IMR-90 (cell line): ENCODE data around the gene TK2. TPM values are rescaled to one million over a fixed set of nuclear protein-coding genes. Genes with fewer than 3 reads are reported as not detected.
A peak's percentile ranks its signal among the peaks of the same experiment; 100 is the strongest.

Source experiments
- ATAC-seq: fragments of 200-7000 bp; cut with Tn5 transposase; 2 replicates; pipeline ENCODE4 v1.9.1; 2020; ENCODE audit warnings: low read depth, mild to moderate bottlenecking, moderate library complexity
- BruUV-seq: library from RNA; stranded (reverse); fragments of 400-500 nt; replicated peaks from 2 replicates; lab custom pipeline; 2021; lab: Mats Ljungman, UMichigan
- CTCF ChIA-PET: fragments of 300-600 bp; formaldehyde crosslinking; extraction: SDS; loops from one replicate; lab custom pipeline; 2021; ENCODE audit warnings: antibody characterized with exemption; lab: Yijun Ruan, JAX
- POLR2A ChIA-PET: fragments of 300-600 bp; sonication (Branson Sonifier 250); formaldehyde crosslinking; loops from one replicate; lab custom pipeline; 2022; ENCODE audit warnings: antibody characterized with exemption; ENCODE audit not compliant: unreplicated experiment; lab: Charles Lee
- DNase-seq: peaks from one replicate; pipeline ENCODE4 v3.0.0; 2013
- H2AFZ ChIP-seq: replicated peaks from 2 replicates; pipeline ENCODE3; 2013; ENCODE audit warnings: low read length, mild to moderate bottlenecking; ENCODE audit not compliant: poor library complexity
- H2AK5ac ChIP-seq: 2 replicates; pipeline ENCODE4 v1.6.1; 2013; ENCODE audit warnings: low read depth, low read length, inconsistent platforms
- H2AK9ac ChIP-seq: replicated peaks from 2 replicates; pipeline ENCODE3; 2013; ENCODE audit warnings: mild to moderate bottlenecking, low read depth, low read length, moderate library complexity; ENCODE audit not compliant: poor library complexity
- H2BK120ac ChIP-seq: 2 replicates; pipeline ENCODE4 v1.6.1; 2013; ENCODE audit warnings: low read depth, low read length, inconsistent platforms
- H2BK15ac ChIP-seq: 3 replicates; pipeline ENCODE4 v1.6.1; 2013; ENCODE audit warnings: low read depth, low read length, inconsistent platforms
- H2BK20ac ChIP-seq: 2 replicates; pipeline ENCODE4 v1.6.1; 2013; ENCODE audit warnings: low read depth, mild to moderate bottlenecking, inconsistent platforms, low read length, moderate library complexity
- H2BK5ac ChIP-seq: 2 replicates; pipeline ENCODE4 v1.6.1; 2013; ENCODE audit warnings: mild to moderate bottlenecking, low read depth, low read length, inconsistent platforms; ENCODE audit not compliant: poor library complexity, severe bottlenecking
- H3K14ac ChIP-seq: replicated peaks from 2 replicates; pipeline ENCODE4 v1.6.1; 2013; ENCODE audit warnings: low read depth, low read length, inconsistent platforms
- H3K18ac ChIP-seq: 2 replicates; pipeline ENCODE4 v1.6.1; 2013; ENCODE audit warnings: low read depth, low read length, control low read depth
- H3K23ac ChIP-seq: 2 replicates; pipeline ENCODE4 v1.6.1; 2013; ENCODE audit warnings: low read depth, low read length, inconsistent platforms
- H3K27ac ChIP-seq: 2 replicates; pipeline ENCODE4 v1.5.1; 2013; ENCODE audit warnings: mild to moderate bottlenecking, control low read depth, low read length; ENCODE audit not compliant: insufficient read depth
- H3K27me3 ChIP-seq: 2 replicates; pipeline ENCODE4 v1.6.1; 2013; ENCODE audit warnings: low read length; ENCODE audit not compliant: control insufficient read depth, insufficient read depth
- H3K36me3 ChIP-seq: 2 replicates; pipeline ENCODE4 v1.6.1; 2013; ENCODE audit warnings: low read length, mixed read lengths; ENCODE audit not compliant: control insufficient read depth, insufficient read depth
- H3K4ac ChIP-seq: 2 replicates; pipeline ENCODE4 v1.6.1; 2013; ENCODE audit warnings: low read depth, low read length, inconsistent platforms
- H3K4me1 ChIP-seq: 2 replicates; pipeline ENCODE4 v1.6.1; 2013; ENCODE audit warnings: low read length, mixed read lengths; ENCODE audit not compliant: control insufficient read depth, insufficient read depth
- H3K4me2 ChIP-seq: 2 replicates; pipeline ENCODE4 v1.6.1; 2013; ENCODE audit warnings: low read depth, mild to moderate bottlenecking, control low read depth, low read length, moderate library complexity
- H3K4me3 ChIP-seq: 2 replicates; pipeline ENCODE4 v1.5.1; 2013; ENCODE audit warnings: low read depth, mild to moderate bottlenecking, control low read depth, low read length, moderate library complexity; ENCODE audit not compliant: insufficient read depth
- H3K56ac ChIP-seq: 2 replicates; pipeline ENCODE4 v1.6.1; 2013; ENCODE audit warnings: low read length, inconsistent platforms; ENCODE audit not compliant: insufficient read depth; ENCODE audit errors: extremely low read depth
- H3K79me1 ChIP-seq, 2 experiments: 2 replicates each; pipeline ENCODE4 v1.6.1; 2013; ENCODE audit warnings: low read length in 2 of 2, inconsistent platforms in 1 of 2, low read depth in 1 of 2
- H3K9ac ChIP-seq: 2 replicates; pipeline ENCODE4 v1.6.1; 2013; ENCODE audit warnings: low read depth, low read length, control low read depth
- H3K9me1 ChIP-seq: 2 replicates; pipeline ENCODE4 v1.6.1; 2013; ENCODE audit warnings: low read length, inconsistent platforms; ENCODE audit not compliant: insufficient read depth
- H3K9me3 ChIP-seq: 2 replicates; pipeline ENCODE4 v1.6.1; 2013; ENCODE audit warnings: low read length; ENCODE audit not compliant: control insufficient read depth, insufficient read depth
- H4K20me1 ChIP-seq: 2 replicates; pipeline ENCODE4 v1.6.1; 2013; ENCODE audit warnings: low read length, inconsistent platforms; ENCODE audit not compliant: insufficient read depth
- H4K5ac ChIP-seq: 2 replicates; pipeline ENCODE4 v1.6.1; 2013; ENCODE audit warnings: mild to moderate bottlenecking, low read depth, low read length, control low read depth
- H4K8ac ChIP-seq, 2 experiments: 2 replicates each; pipeline ENCODE4 v1.6.1; 2013; ENCODE audit warnings: low read depth in 2 of 2, low read length in 2 of 2, control low read depth in 1 of 2, inconsistent platforms in 1 of 2
- H4K91ac ChIP-seq: 2 replicates; pipeline ENCODE4 v1.6.1; 2013; ENCODE audit warnings: low read depth, low read length, inconsistent platforms; ENCODE audit not compliant: insufficient read depth
- BHLHE40 ChIP-seq: fragments of 150-350 bp; IDR thresholded peaks from 2 replicates; pipeline ENCODE4 v1.6.1; 2016; ENCODE audit warnings: mild to moderate bottlenecking, low read depth, low read length
- CEBPB ChIP-seq: IDR thresholded peaks from 2 replicates; pipeline ENCODE4 v1.6.1; 2012; ENCODE audit warnings: low read depth, low read length, improper control_type of control experiment
- CTCF ChIP-seq: conservative IDR thresholded peaks from 2 replicates; pipeline ENCODE4 v1.5.1; 2012; ENCODE audit warnings: mild to moderate bottlenecking, low read depth, low read length, improper control_type of control experiment
- FOS ChIP-seq: fragments of 150-350 bp; IDR thresholded peaks from 2 replicates; pipeline ENCODE4 v1.6.1; 2016; ENCODE audit warnings: low read depth, low read length
- MAFK ChIP-seq: IDR thresholded peaks from 2 replicates; pipeline ENCODE4 v1.6.1; 2012; ENCODE audit warnings: low read depth, low read length, improper control_type of control experiment
- MAZ ChIP-seq: IDR thresholded peaks from 2 replicates; pipeline ENCODE4 v1.6.1; 2012; ENCODE audit warnings: low read depth, mild to moderate bottlenecking, low read length, improper control_type of control experiment, moderate library complexity, borderline replicate concordance
- MXI1 ChIP-seq: IDR thresholded peaks from 2 replicates; pipeline ENCODE4 v1.6.1; 2012; ENCODE audit warnings: low read depth, mild to moderate bottlenecking, low read length, moderate library complexity, borderline replicate concordance
- NFE2L2 ChIP-seq: fragments of 150-350 bp; IDR thresholded peaks from 2 replicates; pipeline ENCODE4 v1.6.1; 2016; ENCODE audit warnings: low read depth, mild to moderate bottlenecking, low read length
- RAD21 ChIP-seq: IDR thresholded peaks from 2 replicates; pipeline ENCODE4 v1.6.1; 2012; ENCODE audit warnings: low read length, improper control_type of control experiment
- RFX5 ChIP-seq: IDR thresholded peaks from 2 replicates; pipeline ENCODE4 v1.8.0; 2012; ENCODE audit warnings: low read depth, mild to moderate bottlenecking, low read length, moderate library complexity
- SMC3 ChIP-seq: fragments of 150-350 bp; IDR thresholded peaks from 2 replicates; pipeline ENCODE4 v1.6.1; 2016; ENCODE audit warnings: low read depth, mild to moderate bottlenecking, antibody characterized with exemption, low read length, moderate library complexity
- WGBS, 2 experiments: methylation state at CpG; one replicate each; pipeline versions ENCODE4 v1.1.5 to v1.1.7; 2013; ENCODE audit warnings: missing lambda C conversion rate in 2 of 2; ENCODE audit not compliant: insufficient read length in 1 of 2; ENCODE audit errors: extremely low coverage in 2 of 2; 5-methylcytosine and 5-hydroxymethylcytosine counted together
- dilution Hi-C: fragments of 300-500 bp; cut with HindIII; formaldehyde crosslinking; loops from one replicate; pipeline ENCODE4 v1.14.3; 2018; ENCODE audit warnings: low sequenced_read_pairs; ENCODE audit not compliant: unreplicated experiment
- in situ Hi-C: fragments of 300-500 bp; cut with MboI; formaldehyde crosslinking; loops from 3 replicates; pipeline ENCODE4 v1.14.3; 2019; ENCODE audit warnings: low sequenced_read_pairs, inconsistent platforms, mixed read lengths
- intact Hi-C: fragments of 100-400 bp; cut with micrococcal nuclease; formaldehyde crosslinking; loops from 2 replicates; pipeline ENCODE4 v1.10.0; 2022
- polyA plus RNA-seq, 3 experiments: library from polyadenylated mRNA; depleted of rRNA; stranded (reverse); fragments of >200 nt; gene quantifications; 2 replicates each; pipeline ENCODE4 v1.2.3, GENCODE V29; 2012; ENCODE audit warnings: low replicate concordance in 1 of 3
- total RNA-seq: library from RNA; depleted of rRNA; stranded (reverse); fragments of >200 nt; gene quantifications from 2 replicates; pipeline ENCODE4 v1.2.3, GENCODE V29; 2012
- TF ChIP-seq, protein P1 (sequence below): fragments of 150-350 bp; IDR thresholded peaks from 2 replicates; pipeline ENCODE4 v1.6.1; 2016; ENCODE audit warnings: low read depth, mild to moderate bottlenecking, low read length, moderate library complexity, borderline replicate concordance
- TF ChIP-seq, protein P2 (sequence below): fragments of 150-350 bp; IDR thresholded peaks from 2 replicates; pipeline ENCODE4 v1.6.1; 2017; ENCODE audit warnings: mild to moderate bottlenecking, antibody characterized with exemption, low read length, low read depth

The TK2 gene
- total and polyA plus RNA-seq, 2 of the 4 experiments (the other 2 are of a cell fraction) = 14.7 to 16.5 TPM

- dilution Hi-C loops = no loop called here
- H3K79me1 ChIP-seq = no peaks in the 10 kb centered on the region
- H3K9me1 ChIP-seq = 0 out of 2 replicates have a peak, but pooled peaks cover 3% of the 10 kb centered on the region
- no peak overlapping the region for H2BK5ac ChIP-seq
- H4K5ac ChIP-seq = no peak overlapping the region
- H3K56ac ChIP-seq = no peak overlapping the region
- no peak overlapping the region for H3K4me3 ChIP-seq
- H2BK15ac ChIP-seq = no peak overlapping the region
- no peak overlapping the region for H3K18ac ChIP-seq
- ChIA-PET CTCF (no interaction called here), POLR2A (no interaction called here)
- no peak overlapping the region for H3K9ac ChIP-seq
- in situ Hi-C loops = loop anchor here (5.0 kb wide), 1 partner anchor 77 kb away; no protein-coding TSS in a partner anchor
- H3K36me3 ChIP-seq = no peaks in the 10 kb centered on the region
- H4K91ac ChIP-seq = no peak overlapping the region
- H3K4me1 ChIP-seq = peaks cover 11% of the 10 kb centered on the region; the same call in 1 of the 2 replicates
- H4K8ac ChIP-seq = no peak overlapping the region
- H3K27me3 ChIP-seq = no peaks in the 10 kb centered on the region
- TF ChIP-seq CEBPB = no peak
- no peak for TF ChIP-seq BHLHE40
- no peak for TF ChIP-seq NFE2L2
- no peak for TF ChIP-seq SMC3
- TF ChIP-seq MXI1 = no peak
- TF ChIP-seq, protein P1, sequence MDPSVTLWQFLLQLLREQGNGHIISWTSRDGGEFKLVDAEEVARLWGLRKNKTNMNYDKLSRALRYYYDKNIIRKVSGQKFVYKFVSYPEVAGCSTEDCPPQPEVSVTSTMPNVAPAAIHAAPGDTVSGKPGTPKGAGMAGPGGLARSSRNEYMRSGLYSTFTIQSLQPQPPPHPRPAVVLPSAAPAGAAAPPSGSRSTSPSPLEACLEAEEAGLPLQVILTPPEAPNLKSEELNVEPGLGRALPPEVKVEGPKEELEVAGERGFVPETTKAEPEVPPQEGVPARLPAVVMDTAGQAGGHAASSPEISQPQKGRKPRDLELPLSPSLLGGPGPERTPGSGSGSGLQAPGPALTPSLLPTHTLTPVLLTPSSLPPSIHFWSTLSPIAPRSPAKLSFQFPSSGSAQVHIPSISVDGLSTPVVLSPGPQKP = no peak
- no peak for TF ChIP-seq MAZ
- no peak for TF ChIP-seq RFX5
- no peak for TF ChIP-seq RAD21
- TF ChIP-seq MAFK = no peak
- no peak for TF ChIP-seq FOS
- TF ChIP-seq CTCF = no peak
- TF ChIP-seq, protein P2, sequence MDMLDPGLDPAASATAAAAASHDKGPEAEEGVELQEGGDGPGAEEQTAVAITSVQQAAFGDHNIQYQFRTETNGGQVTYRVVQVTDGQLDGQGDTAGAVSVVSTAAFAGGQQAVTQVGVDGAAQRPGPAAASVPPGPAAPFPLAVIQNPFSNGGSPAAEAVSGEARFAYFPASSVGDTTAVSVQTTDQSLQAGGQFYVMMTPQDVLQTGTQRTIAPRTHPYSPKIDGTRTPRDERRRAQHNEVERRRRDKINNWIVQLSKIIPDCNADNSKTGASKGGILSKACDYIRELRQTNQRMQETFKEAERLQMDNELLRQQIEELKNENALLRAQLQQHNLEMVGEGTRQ = no peak
- ATAC-seq = no peak
- no peak overlapping the region for H3K4me2 ChIP-seq
- H2BK20ac ChIP-seq = no peak overlapping the region
- no peaks in the 10 kb centered on the region for H4K20me1 ChIP-seq
- peak overlapping the region; percentile 33; the same call in 1 of the 2 replicates for H2AK5ac ChIP-seq
- no peak overlapping the region for H3K14ac ChIP-seq
- peak overlapping the region; percentile 73 for H2AK9ac ChIP-seq
- WGBS, 2 experiments = 91% methylated on average over 8 of the region's 15 CpGs; no CpG with 5 or more reads in 1 of the 2 experiments
- intact Hi-C loops = loop anchor here (5.0 kb wide), 1 partner anchor 207 kb away; no protein-coding TSS in a partner anchor
- no peak overlapping the region for H3K4ac ChIP-seq
- peak overlapping the region; percentile 56 for H2AFZ ChIP-seq
- H2BK120ac ChIP-seq = no peak overlapping the region
- DNase-seq = no peak
- no peak overlapping the region for H3K23ac ChIP-seq
- BruUV-seq = no TSS peak
- no peak overlapping the region for H3K27ac ChIP-seq
- 0 out of 2 replicates have a peak, but pooled peaks cover 3% of the 10 kb centered on the region for H3K9me3 ChIP-seq
Measured at GRCh38 chr16:66484453-66485213, 65.3 kb downstream of the TK2 start.
